Bone marrow (tissue), 2 donors: ENCODE results near the gene KCND3.

ENCODE experiments used
- DNase-seq, 2 donors: peaks; one replicate each; lab custom pipeline; 2025; lab: John Stamatoyannopoulos, UW

The KCND3 gene

GRCh38 chr1:111778066-111778465 lies 211.4 kb downstream of the KCND3 start:
- no peak for DNase-seq

DNA sequence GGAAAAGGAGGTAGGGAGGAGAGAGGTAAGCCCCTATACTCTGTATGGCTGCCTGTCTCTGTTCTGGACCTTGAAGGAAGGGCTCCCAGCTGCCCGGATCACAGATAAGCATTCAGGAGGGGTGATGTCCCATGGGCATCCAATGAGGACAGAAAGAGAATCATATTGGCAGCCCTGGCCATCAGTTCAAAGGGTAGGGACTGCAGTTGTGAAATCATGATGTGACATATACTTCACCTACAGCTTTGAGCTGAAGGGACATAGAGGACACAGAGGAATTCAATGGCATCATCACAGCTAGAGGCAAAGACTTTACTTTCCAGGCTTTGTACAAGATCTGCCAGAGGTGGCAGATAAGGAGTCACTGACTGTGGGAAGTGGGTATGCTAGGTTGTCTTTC lies 212.2 kb downstream of the KCND3 start:
- DNase-seq, result no peak

DNA sequence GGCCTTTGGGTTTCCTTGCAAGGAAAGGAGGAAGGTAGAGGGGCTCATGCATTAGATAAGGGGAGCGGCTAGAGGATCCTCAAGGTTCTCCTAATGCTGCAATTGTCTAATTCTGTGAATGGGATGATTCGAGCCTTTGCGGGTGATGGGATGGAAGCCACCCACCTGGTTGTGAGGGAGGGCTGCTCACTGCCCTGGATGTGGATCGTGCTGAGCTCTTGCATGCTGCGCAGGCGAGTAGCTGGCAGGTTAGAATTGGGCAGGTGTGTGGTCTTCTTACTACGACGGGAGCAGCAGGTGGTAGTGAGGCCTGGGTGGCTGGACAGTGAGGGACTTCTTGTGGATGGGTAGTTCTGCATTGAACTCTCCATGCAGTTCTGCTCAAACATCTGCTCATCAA lies 212.6 kb downstream of the KCND3 start:
- DNase-seq, result no peak

GRCh38 chr1:111776391-111776790 lies 213.1 kb downstream of the KCND3 start:
- no peak for DNase-seq

GRCh38 chr1:111775966-111776365 lies 213.5 kb downstream of the KCND3 start:
- DNase-seq, result no peak

DNA sequence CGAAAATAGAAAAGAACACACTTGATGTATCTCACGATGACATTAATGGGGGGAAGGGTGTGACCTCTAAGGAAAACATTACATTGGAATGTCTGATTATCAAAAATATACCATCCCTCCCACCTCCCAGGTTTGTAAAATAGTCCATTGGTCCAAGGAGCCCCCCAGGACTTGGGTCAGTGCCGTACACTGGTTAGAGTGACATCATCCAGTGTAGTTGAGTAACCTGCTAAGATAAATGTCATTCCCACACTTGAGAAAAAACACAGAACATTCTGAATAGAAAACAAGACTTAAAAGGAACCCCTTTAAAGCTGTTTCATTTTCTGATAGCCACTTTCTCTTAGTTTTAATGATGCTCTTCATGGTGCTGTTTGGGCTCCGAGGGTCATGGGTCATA lies 218.6 kb downstream of the KCND3 start:
- no peak for DNase-seq

DNA sequence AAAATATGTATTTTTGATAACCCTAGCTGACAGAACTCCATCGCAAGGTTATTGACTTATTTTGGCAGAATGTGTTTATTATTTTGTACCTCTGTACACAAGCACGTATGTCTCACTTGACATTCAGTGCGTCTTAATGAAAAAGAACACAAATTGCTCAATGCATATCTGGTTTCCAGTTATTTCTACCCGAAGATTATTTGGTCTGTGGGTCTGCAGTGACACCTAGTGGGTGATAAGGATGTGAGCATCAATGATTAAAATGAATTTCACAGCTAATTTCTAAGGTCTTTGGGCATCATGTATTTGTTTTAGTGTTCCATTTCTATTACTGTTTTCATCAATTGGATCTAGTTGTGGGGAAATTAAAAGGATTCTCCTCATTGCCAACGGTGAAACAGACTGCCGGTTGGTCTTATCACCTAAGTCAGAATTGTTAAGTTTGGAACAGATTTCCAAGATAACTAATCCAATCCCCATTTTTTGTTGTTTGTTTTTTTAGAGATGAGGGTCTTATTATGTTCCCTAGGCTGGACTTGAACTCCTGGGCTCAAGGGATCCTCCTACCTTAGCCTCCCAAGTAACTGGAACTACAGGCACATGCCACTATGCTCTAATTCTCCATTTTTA lies 219.8 kb downstream of the KCND3 start:
- peak in 1 of 2 donors; percentile 52 for DNase-seq

GRCh38 chr1:111768625-111769024 lies 220.8 kb downstream of the KCND3 start:
- DNase-seq, result no peak

DNA sequence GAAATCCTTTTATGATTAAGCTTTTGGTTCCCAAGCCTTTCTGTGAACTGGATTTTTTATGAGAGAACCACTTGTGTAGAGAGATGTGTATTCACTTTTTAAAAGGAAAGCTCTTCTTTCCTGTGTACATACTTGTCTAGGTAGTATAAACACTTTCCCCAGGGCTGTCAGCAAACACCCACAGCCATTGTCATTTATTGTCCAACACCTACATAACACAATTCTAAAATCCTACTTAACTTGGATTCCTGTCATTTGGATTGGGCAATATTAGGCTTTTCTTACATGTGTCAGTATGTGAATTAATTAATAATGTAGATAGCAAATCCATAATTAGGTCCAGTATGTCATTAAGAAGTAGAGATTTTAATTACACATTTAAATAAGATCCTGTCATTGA lies 221.4 kb downstream of the KCND3 start:
- no peak for DNase-seq

DNA sequence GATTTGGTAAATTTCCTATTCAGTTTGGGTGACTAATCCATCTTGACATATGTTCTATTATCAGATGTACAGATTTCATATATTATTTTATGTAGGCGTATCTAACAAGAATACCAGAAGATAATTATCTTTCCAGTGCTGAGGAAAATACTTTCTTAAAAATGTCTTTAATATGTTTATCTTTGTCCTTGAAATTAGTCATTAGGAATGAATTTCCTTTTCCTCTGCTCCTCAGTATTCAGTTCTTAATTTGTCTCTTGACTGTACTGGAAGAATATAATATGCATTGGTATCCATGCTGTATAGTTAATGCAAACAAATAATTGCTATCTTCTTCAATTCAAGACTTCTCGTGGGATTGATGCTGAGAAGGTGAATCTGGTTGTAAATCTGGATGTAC lies 227.1 kb downstream of the KCND3 start:
- no peak for DNase-seq

GRCh38 chr1:111761717-111762116 lies 227.8 kb downstream of the KCND3 start:
- no peak for DNase-seq

DNA sequence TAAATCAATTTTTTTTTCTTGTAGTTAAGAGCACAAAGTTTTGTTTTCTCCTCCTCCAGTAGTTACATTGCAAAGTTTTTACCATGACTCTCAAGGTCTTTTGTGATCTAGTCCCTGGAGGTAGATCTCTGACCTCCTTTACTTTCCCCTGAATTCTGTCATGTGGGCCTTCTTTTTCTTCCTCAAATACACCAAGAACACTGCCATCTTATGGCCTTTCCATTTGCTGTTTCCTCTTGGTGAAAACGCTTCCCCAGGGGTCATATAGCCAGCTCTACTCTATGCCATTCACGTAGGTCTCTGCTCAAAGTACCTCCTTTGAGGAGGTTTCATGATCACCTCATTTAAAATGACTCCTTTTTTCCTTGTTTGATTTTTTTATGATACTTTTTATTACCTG lies 231.1 kb downstream of the KCND3 start:
- no peak for DNase-seq

- no peak for DNase-seq
These were observed 233.3 kb downstream of the KCND3 start for GRCh38 chr1:111756124-111756513.

DNA sequence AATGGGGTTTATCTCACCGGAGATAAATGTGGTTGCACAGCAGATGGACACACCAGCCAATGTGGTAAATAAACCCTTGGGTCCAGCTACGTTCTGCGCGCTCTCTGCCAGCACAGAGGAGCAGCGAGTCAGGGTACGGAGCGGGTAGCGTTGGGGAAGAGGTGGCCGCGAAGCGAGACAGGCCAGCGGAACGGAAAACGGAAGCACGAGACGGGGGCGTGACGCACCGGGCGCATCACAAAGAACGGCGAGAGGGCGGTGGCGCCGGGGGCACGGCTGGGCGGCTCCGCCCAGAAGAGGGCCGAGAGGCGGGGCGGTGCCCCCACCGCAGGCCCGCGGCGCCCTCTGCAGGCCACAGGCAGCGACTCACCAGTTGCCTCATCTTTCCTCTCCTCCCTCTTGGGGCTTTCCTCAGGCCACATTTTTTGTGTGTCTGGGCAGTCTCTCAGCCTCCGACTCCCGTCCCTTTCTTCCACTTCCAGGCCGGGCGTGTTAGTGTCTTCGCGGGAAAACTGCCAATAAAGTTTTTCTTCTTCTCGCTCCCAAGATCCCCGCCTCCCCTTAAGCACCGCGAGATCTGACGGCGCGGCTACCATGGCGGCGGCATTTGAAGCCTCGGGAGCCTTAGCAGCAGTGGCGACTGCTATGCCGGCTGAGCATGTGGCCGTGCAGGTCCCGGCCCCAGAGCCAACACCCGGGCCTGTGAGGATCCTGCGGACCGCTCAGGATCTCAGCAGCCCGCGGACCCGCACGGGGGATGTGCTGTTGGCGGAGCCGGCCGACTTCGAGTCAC lies 233.9 kb downstream of the KCND3 start, which contains the start of gene DDX20:
Gene DDX20 (plus strand): TSS at position 571 of the 793 bp plus-strand sequence. CDS start 24 bp downstream, at position 595.
- peak; percentile 97 for DNase-seq

- DNase-seq, result no peak
These were observed 234.5 kb downstream of the KCND3 start for GRCh38 chr1:111754984-111755330.

DNA sequence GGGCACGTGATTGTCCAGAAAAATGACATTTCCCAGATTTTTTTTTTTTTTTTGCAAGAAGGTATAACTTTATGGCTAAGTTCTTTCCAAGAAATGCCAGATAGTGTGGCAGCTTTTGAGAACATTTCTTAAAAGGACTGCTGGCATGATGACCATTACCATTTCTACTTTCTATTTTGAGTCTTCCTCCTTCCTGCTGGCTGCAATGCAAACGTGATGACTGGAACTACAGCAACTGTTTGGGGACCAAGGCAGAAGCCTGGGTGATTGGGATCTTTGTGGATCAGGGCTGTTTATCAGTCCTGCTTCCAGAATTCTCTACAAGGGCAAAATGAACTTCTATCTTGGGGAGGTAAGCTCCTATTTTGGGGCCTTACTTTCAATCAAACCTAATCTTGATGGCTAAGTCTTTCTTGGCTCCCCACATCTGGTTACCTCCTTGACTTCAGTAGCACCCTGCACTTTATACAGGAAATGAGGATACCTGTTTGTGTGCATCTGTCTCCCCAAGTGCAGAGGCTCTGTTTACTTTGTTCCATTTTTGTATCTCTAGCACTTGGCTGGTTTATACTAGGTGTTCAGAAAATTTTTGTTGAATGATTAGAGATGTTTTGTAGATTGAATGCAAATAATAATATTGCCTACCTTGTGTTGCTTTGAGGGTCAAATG lies 237.4 kb downstream of the KCND3 start:
- DNase-seq, result no peak

DNA sequence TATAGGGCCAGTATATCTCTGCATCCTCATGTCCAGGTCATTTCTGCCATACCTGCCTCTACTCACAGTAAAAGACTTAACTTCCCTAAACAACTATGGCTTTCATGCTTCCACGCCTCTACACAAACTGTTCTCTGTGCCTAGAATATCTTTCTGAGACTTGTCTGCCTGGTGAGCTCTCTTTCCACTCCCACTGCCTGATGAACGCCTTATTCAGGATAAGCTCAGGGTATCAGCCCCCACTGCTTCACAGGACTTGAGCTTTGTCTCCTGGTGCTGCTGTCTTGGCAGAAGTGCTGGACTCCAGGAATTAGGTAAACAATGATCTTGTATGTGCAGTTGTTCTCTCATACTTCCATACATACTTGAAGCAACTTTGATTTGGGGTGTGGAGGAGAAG lies 238.6 kb downstream of the KCND3 start:
- DNase-seq, result no peak

DNA sequence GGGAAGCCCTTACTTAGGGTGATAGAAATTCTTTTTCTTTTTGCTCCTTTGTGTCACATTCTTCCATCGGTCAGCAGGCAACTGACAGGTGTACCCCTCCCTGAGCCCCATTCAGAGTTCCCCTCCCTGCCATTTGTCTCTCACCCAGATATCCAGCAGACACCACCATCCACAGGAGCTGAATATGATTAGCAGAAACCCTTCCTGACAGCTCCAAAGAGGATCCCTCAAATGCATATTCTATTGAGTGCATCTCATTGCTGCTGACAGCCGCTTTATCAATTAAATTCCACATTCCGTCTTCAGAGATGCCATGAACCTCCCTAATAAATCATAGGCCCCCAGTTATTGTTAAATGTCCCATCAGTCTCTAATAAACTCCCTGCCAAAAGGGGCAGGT lies 239.8 kb downstream of the KCND3 start:
- DNase-seq, result no peak

DNA sequence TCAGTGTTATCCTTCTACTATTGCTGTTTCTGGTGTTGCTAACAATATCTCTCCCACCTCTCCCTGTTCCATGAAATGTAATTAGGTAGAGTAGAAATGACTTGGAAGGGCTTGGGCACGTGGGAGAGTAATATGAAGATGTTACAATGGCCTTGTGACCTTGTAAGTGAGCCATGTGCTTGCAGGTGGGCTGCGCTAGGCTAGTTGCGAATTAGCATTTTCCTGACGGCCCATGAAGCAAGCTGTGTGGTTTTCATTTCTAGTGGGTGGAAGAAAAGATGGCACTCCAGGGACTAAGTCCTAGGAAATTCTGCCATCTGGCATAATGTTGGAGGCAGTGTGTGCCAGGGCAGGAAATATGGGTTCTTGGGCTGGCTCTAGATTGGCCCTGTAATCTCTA lies 241.5 kb downstream of the KCND3 start:
- no peak for DNase-seq

DNA sequence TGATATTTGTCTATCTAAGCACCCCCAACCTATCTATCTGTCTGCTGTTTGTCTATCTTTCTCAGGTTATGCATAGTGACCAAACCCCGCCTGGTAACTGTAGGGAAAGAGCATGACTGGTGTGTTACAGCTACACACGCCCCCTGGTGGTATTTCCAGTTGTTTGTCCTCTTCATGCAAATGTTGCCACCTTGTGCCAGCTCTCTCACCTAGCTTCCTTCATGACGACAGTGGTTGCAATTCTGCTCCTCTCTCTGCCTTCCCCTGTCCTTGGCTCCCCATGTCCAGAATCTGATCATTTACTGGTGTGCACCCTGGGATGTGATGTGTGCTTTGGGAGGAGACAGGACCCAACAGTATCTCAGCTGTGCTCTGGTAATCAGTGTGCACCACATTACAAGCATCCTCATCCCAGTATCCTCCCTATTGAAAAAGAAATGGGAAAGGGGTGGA lies 242.2 kb downstream of the KCND3 start:
- DNase-seq, result peak; percentile 18 to 64

GRCh38 chr1:111746614-111746999 lies 242.9 kb downstream of the KCND3 start:
- DNase-seq, result no peak

DNA sequence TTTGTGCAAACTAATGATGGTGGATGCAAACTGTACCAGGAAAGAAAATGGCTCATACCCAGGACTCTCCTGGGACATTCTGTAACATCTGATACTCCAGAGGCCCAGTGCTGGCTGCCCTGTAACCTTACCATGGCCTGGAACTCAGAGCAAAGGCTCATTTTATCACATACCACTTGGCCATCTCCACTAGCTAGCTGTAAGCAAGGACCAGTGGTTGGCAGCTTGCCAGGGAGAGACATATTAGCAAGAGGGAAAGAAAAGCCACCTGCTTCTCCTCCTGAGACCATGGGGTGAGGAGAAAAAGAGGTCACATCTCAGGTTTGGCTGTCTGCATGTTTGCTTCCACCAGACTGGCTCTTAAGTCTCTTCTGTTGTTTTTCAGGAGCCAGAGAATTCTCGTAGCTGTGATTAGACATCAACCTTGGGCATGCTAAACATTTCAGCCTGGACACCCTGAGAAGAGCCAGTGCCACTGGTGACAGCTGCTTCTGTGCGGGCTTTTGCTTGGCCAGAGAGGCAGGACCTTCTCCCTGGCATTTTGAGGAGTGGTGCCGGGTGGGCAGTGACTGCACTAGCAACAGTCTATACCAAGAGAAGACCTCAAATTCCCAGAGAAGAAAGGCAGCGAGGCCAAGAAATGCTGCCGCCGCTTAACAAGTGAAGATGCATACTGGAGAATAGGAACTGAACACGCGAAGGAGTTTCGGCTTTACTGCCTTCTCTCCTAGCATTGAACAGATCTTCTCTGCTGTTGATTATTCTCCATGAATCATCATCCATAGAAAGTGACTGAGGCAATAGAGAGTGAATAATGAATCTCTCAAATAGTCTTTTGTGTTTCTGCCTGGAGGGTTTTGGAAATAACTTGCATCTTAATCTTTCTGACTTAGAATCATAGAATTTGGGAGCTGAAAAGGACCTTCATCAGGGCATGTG lies 243.5 kb downstream of the KCND3 start:
- no peak for DNase-seq
